Neural cell (in vitro differentiated cells): ENCODE results near the gene CLDN18. TPM values are rescaled to one million over a fixed set of nuclear protein-coding genes. Genes with fewer than 3 reads are reported as not detected.

Experiments used
- H2AFZ ChIP-seq: fragments of 200-600, 300-800 bp; sonication (generic), shearing (Covaris generic); 2 replicates; pipeline ENCODE4 v1.6.0; 2014; ENCODE audit warnings: low read depth, mild to moderate bottlenecking, antibody characterized with exemption, low read length, moderate library complexity
- H3F3A ChIP-seq: fragments of 200-600 bp; shearing (Covaris generic); 2 replicates; pipeline ENCODE4 v1.6.1; 2016; ENCODE audit warnings: mild to moderate bottlenecking, moderate library complexity, mixed read lengths, antibody characterized with exemption, low read length; ENCODE audit not compliant: insufficient read depth, poor library complexity, severe bottlenecking
- H3K27ac ChIP-seq: fragments of 200-600, 300-800 bp; sonication (generic), shearing (Covaris generic); 2 replicates; pipeline ENCODE4 v1.5.1; 2014; ENCODE audit warnings: mild to moderate bottlenecking, low read length, moderate library complexity
- H3K27me3 ChIP-seq: fragments of 300-800, 200-600 bp; sonication (generic), shearing (Covaris generic); 2 replicates; pipeline ENCODE4 v1.6.0; 2014; ENCODE audit warnings: mild to moderate bottlenecking, low read depth, low read length, moderate library complexity; ENCODE audit not compliant: insufficient read depth
- H3K36me3 ChIP-seq: fragments of 300-800, 200-600 bp; sonication (generic), shearing (Covaris generic); 2 replicates; pipeline ENCODE4 v1.5.1; 2014; ENCODE audit warnings: mild to moderate bottlenecking, antibody characterized with exemption, low read length, moderate library complexity; ENCODE audit not compliant: insufficient read depth
- H3K4me2 ChIP-seq: fragments of 300-800, 200-600 bp; sonication (generic), shearing (Covaris generic); 2 replicates; pipeline ENCODE4 v1.6.0; 2014; ENCODE audit warnings: mild to moderate bottlenecking, low read length
- H3K4me3 ChIP-seq: fragments of 300-800, 200-600 bp; sonication (generic), shearing (Covaris generic); 2 replicates; pipeline ENCODE4 v1.5.1; 2014; ENCODE audit warnings: mild to moderate bottlenecking, low read length, moderate library complexity
- H3K79me2 ChIP-seq: fragments of 200-600 bp; shearing (Covaris generic); replicated peaks from 2 replicates; pipeline ENCODE4 v1.6.0; 2014; ENCODE audit warnings: mild to moderate bottlenecking, low read length, moderate library complexity; ENCODE audit not compliant: insufficient read depth
- H3K9ac ChIP-seq: fragments of 300-800, 200-600 bp; sonication (generic), shearing (Covaris generic); 2 replicates; pipeline ENCODE4 v1.6.1; 2016; ENCODE audit warnings: mild to moderate bottlenecking, low read length, mixed read lengths
- H3K9me2 ChIP-seq: fragments of 200-600 bp; shearing (Covaris generic); 2 replicates; pipeline ENCODE4 v1.6.1; 2016; ENCODE audit warnings: mild to moderate bottlenecking, low read length, mixed read lengths; ENCODE audit not compliant: insufficient read depth
- H3K9me3 ChIP-seq: fragments of 200-600, 300-800 bp; sonication (generic), shearing (Covaris generic); 2 replicates; pipeline ENCODE4 v1.6.1; 2016; ENCODE audit warnings: mild to moderate bottlenecking, mixed run types, low read length, moderate library complexity, mixed read lengths
- H4K20me1 ChIP-seq: fragments of 200-600 bp; shearing (Covaris generic); 2 replicates; pipeline ENCODE4 v1.6.1; 2016; ENCODE audit warnings: mild to moderate bottlenecking, mixed run types; ENCODE audit not compliant: insufficient read depth
- CTCF ChIP-seq: fragments of 450-650 bp; IDR thresholded peaks from 2 replicates; pipeline ENCODE4 v1.5.1; 2014; ENCODE audit warnings: antibody characterized with exemption, mild to moderate bottlenecking, moderate library complexity; ENCODE audit not compliant: poor library complexity, severe bottlenecking
- EP300 ChIP-seq: fragments of 450-650 bp; conservative IDR thresholded peaks from 2 replicates; pipeline ENCODE4 v1.6.1; 2014; ENCODE audit warnings: antibody characterized with exemption, mild to moderate bottlenecking, moderate library complexity; ENCODE audit not compliant: poor library complexity, severe bottlenecking
- EZH2 ChIP-seq: fragments of 200-600, 300-800 bp; shearing (Covaris generic), sonication (generic); IDR thresholded peaks from 2 replicates; pipeline ENCODE4 v1.6.1; 2014; ENCODE audit warnings: antibody characterized with exemption, low read length, borderline replicate concordance, mild to moderate bottlenecking; ENCODE audit not compliant: insufficient read depth, poor library complexity, severe bottlenecking
- MXI1 ChIP-seq: fragments of 450-650 bp; conservative IDR thresholded peaks from 2 replicates; pipeline ENCODE4 v1.6.1; 2014; ENCODE audit warnings: antibody characterized with exemption, mild to moderate bottlenecking; ENCODE audit not compliant: poor library complexity, severe bottlenecking
- POLR2AphosphoS5 ChIP-seq: IDR thresholded peaks from 2 replicates; pipeline ENCODE4 v1.6.1; 2012
- RAD21 ChIP-seq: fragments of 450-650 bp; conservative IDR thresholded peaks from 2 replicates; pipeline ENCODE4 v1.6.1; 2014; ENCODE audit warnings: antibody characterized with exemption, mild to moderate bottlenecking, moderate library complexity
- REST ChIP-seq: IDR thresholded peaks from 2 replicates; pipeline ENCODE4 v1.6.1; 2012; ENCODE audit warnings: borderline replicate concordance
- SMC3 ChIP-seq: fragments of 450-650 bp; conservative IDR thresholded peaks from 2 replicates; pipeline ENCODE4 v1.6.1; 2014; ENCODE audit warnings: antibody characterized with exemption, mild to moderate bottlenecking, moderate library complexity; ENCODE audit not compliant: poor library complexity
- TAF1 ChIP-seq: IDR thresholded peaks from 2 replicates; pipeline ENCODE4 v1.6.1; 2012; ENCODE audit warnings: low read depth
- polyA plus RNA-seq: library from polyadenylated mRNA; depleted of rRNA; stranded (reverse); fragments of >200 nt; gene quantifications from 2 replicates; pipeline ENCODE4 v1.2.3, GENCODE V29; 2014

Gene CLDN18
- polyA plus RNA-seq, 1 donor from 2014 or later: not detected

GRCh38 chr3:137972396-137972795, 37.6 kb upstream of the CLDN18 start:
- no peaks in the 10 kb centered on the region for H3K36me3 ChIP-seq

GRCh38 chr3:137978328-137978727, 31.6 kb upstream of the CLDN18 start:
- Histone ChIP-seq H3K9me3 (no peaks in the 10 kb centered on the region), H2AFZ (no peak overlapping the region), H3K79me2 (no peaks in the 10 kb centered on the region), H3F3A (no peaks in the 10 kb centered on the region), H3K27ac (no peak overlapping the region), H3K9me2 (no peaks in the 10 kb centered on the region), H3K4me2 (no peak overlapping the region), H3K36me3 (no peaks in the 10 kb centered on the region), H3K27me3 (no peaks in the 10 kb centered on the region), H3K4me3 (no peak overlapping the region), H4K20me1 (no peaks in the 10 kb centered on the region), H3K9ac (no peak overlapping the region)
- TF ChIP-seq MXI1: no peak
- no peak for TF ChIP-seq CTCF
- TF ChIP-seq RAD21: no peak
- TF ChIP-seq REST: no peak
- TF ChIP-seq EZH2: no peak
- TF ChIP-seq TAF1: no peak
- TF ChIP-seq POLR2AphosphoS5: no peak

More at GRCh38 chr3:137972396-137972795, 37.6 kb upstream of the CLDN18 start:
- Histone ChIP-seq H3K9me3 (no peaks in the 10 kb centered on the region), H3K4me3 (no peak overlapping the region), H3K79me2 (no peaks in the 10 kb centered on the region), H3K27me3 (no peaks in the 10 kb centered on the region), H3K9me2 (no peaks in the 10 kb centered on the region), H3F3A (no peaks in the 10 kb centered on the region), H3K27ac (no peak overlapping the region), H2AFZ (no peak overlapping the region), H4K20me1 (no peaks in the 10 kb centered on the region), H3K9ac (no peak overlapping the region), H3K4me2 (no peak overlapping the region)
- TF ChIP-seq CTCF (no peak), EZH2 (no peak), TAF1 (no peak), REST (no peak), EP300 (no peak), POLR2AphosphoS5 (no peak), SMC3 (no peak), MXI1 (no peak), RAD21 (no peak)
